NCI-H345 treated with DMSO at 0.1 percent for 48 hours (cell line): ENCODE data around the gene AP1B1.
"Not testable (repeated sequence)": the region's sequence is repeated elsewhere in the genome, so short reads cannot be mapped to it uniquely, and the experiment has no call there.

ENCODE experiments used
- DNase-seq: peaks from one replicate; lab custom pipeline; 2025; ENCODE audit not compliant: unreplicated experiment; lab: John Stamatoyannopoulos, UW

Gene AP1B1

GRCh38 chr22:29351891-29352290, 36.5 kb downstream of the AP1B1 start:
- no peak for DNase-seq

- no peak for DNase-seq
These were observed 37.3 kb downstream of the AP1B1 start for GRCh38 chr22:29351042-29351441.

GRCh38 chr22:29348956-29349355, 39.4 kb downstream of the AP1B1 start:
- no peak for DNase-seq

DNA sequence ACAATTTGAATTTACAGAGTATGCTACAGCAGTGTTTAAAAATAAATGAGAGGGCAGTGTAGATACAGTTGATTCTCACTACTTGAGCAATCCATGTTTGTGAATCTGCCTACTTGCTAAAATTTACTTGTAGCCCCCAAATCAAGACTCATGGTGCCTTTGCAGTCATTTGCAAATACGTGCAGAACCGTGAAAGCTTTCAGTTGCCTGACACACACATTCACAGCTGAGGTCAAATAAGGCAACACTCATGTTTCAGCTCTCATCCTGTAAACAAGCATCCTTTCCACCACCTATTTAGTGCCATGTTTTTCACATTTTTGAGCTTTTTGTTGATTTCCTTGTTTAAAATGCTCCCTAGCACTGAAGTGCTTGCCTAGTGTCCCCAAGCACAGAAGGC, 40.3 kb downstream of the AP1B1 start:
- no peak for DNase-seq

GRCh38 chr22:29346659-29347058, 41.7 kb downstream of the AP1B1 start:
- DNase-seq, result no peak

GRCh38 chr22:29345932-29346331, 42.4 kb downstream of the AP1B1 start:
- DNase-seq, result no peak

DNA sequence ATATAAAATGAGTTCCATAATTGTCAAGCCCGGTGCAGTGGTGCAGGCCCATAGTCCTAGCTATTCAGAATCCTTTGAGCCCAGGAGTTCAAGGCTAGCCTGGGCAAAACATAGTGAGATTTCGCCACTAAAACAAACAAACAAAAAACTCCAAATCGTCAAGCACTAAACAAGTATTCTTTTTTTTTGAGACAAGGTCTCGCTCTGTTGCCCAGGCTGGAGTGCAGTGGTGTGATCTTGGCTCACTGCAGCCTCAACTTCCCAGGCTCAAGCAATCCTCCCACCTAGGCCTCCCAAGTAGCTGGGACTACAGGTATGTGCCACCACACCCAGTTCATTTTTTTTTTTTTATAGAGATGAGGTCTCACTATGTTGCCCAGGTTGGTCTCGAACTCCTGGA, 43.5 kb downstream of the AP1B1 start:
- not testable (repeated sequence) for DNase-seq

DNA sequence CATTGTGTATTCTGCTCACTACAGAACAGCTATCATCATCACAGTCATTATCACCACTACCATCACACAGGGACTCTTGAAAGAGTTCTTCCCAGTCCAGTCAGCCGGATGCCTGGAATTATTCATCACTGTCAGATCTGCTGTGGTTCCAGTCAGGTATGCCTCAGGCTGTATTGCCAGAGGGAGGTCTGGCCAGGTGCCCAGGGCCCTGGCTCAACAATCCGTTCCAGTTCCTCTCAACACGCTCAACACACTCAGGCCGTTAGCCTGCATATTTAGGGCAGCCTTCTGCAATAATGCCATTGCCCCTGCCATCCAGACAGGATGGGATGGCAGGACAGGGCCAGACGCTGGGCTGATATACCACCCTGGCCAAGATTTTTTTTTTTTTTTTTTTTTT, 44.2 kb downstream of the AP1B1 start:
- peak; percentile 83 for DNase-seq

DNA sequence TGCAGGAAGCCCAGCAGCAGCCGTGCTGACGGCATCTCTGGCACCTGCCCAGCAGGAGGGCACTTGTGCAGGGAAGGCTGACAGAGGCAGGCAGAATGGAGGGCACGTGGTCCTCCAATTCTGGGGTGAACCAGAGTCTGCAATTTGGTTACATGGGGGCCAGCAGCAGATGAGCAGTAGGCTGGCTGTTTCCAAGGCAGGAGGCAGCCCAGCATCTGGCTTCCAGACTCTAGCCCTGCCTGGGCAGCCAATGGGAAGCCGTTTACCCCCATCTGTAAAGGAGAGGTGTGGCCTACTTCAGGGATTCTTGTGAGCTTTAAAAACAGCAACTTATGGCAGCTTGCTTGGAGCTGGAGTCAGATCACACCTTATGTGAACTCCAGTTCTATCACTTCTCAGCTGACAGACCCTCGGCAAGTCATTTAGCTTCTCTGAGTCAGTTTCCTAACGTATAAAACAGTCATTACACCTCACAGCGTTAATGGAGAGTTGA, 45.0 kb downstream of the AP1B1 start:
- peak; percentile 27 for DNase-seq

- DNase-seq, result no peak
These were observed 45.6 kb downstream of the AP1B1 start for GRCh38 chr22:29342577-29343312.

DNA sequence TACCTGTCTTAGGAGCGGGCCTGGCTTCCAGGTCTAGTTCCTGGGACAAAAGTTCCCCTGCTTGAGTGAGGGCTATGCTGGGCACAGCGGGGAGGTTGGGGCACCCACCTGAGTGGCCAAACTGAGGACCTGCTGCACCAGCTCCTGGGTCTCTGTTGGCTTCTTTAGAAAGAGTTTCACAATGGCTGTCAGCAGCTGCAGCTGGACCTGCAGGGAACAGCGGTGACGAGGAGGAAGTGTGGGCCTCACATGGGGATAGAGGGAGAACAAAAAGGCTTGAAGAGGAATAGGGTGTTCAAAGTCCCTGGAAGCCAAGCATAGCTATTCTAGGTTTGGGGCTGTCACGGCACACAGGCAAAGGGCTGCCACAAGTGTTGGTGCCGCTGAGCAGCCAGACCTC, 46.2 kb downstream of the AP1B1 start:
- DNase-seq, result no peak

- DNase-seq, result no peak
These were observed 46.6 kb downstream of the AP1B1 start for GRCh38 chr22:29341849-29342127.

GRCh38 chr22:29341056-29341848, 47.1 kb downstream of the AP1B1 start:
- no peak for DNase-seq

DNA sequence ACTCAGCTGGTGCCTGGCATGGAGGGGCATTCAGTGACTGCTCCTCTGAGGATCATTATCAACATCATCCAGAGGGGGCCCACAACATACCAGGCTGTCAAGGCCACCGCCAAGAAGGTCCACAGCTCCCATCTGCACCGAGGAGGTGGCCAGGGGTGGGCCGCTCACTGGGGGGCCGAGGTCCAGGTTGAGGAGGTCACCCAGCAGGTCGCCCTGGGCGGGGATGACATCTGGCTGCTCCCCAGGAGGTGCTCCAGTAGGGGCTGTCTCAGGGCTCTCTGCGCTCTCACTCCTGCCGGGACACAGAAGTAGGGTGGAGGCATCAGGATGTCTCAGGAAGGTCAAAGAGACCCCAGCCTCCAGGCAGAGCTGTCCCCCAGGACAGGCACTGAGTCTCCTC, 47.8 kb downstream of the AP1B1 start:
- DNase-seq, result no peak

DNA sequence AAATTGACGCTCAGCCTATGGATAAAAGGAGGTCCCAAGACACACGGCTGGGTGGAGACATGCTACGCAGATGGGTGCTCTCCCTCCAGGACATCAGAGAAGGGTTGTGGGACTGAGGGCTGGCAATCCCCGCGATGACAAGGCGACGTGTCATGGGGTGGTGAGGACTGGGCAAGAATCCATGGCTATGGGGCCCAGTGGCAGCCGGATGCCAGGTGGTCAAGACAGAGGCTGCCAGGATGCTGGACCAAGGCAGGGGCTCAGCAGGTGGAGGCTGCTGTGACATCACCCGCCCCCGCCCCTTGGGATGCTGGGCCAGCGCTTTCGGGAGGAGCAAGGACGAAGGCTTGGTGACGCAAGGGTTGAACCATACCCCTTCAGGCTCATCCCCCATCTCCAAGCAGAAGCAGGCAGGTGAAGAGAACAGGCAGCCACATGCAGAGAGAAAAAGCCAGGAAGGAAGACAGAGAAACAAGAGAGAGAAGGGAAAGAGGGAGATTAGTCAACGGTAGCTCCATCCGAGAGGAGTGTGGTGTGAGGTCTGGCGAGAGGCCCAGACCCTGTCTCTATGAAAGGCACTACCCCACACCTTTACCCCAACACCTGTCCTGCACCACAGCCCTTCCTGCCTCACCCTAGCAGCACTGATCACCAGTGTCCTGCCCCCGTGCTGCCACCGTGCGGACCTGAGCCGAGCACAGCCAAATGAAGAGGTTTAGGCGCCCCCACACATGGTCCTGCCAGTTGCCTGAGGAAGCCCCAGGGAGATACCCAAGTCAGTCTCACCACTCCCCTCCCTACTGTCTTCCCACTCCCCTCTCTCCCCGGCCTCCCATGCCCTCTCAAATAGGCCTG, 48.8 kb downstream of the AP1B1 start:
- no peak for DNase-seq

DNA sequence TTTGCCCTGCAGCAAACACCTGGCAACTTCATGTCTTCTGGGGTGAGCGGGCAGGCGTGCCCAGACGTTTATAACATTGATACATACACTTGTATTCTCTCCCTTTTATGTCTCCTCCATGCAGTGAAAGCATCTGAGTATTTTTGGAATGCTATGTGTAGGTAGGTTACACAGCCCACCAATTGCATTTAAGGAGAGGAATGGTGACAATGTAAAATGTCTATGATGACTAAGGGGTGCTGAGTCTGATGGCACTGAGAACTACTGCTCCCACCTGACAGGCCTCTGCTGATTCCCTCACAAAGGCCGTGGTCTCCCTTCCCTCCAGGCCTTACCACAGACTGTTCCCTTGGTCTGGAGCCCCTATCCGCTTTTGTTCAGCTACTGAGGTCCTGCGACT, 50.0 kb downstream of the AP1B1 start:
- DNase-seq, result no peak

- no peak for DNase-seq
These were observed 50.6 kb downstream of the AP1B1 start for GRCh38 chr22:29337631-29338284.

- DNase-seq, result no peak
These were observed 51.4 kb downstream of the AP1B1 start for GRCh38 chr22:29336751-29337490.

DNA sequence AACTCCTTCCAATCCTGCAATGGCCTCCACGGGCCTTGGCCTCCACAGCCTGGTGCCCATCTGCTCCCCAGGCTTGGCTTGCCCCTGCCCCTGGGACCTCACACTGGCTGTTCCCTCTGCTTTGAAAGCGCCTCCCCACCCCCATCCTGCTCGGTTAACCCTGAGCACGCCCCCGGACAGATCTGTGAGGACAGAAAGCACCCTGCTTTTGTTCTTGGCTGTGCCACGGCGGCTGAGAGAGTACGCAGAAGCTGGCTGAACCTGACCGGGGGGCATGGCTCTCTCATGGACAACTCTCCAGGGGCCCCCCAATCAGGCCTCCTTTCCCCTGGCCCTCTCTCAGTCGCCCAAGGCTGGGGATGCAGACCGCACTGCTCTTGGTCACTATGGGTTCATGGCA, 52.7 kb downstream of the AP1B1 start:
- DNase-seq, result no peak

- DNase-seq, result no peak
These were observed 53.5 kb downstream of the AP1B1 start for GRCh38 chr22:29334696-29335344.
